ENCODE data around the gene CYB5R3.

DNA sequence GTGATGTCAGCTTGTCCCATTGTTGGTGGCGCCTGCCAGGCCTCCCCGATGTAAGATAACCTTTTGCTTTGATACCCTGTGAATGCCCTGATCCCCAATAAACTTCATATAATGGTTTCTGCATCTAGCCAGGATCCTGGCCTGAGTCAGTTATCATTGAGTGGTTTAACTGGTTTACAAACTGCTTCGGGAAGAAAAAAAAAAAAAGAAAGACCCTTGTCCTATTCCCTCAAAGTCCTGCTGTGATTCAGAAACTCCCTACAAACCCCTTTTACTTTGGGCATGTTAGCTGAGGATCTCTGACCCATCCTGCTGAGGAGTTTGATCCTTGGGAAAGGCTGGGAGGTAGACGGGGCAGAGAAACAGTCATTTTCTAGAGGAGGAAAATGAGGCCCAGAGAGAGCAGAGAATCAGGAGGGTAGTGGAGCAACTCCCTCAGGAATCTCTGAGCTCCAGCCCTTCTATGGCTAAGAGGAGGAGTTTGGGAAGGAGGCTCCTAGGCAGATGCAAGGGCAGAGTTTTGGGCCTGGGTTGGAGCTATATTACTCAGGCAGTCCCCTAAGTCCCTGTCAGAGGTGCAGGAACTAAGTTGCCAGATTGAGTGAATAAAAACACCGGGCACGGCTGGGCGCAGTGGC, 5.4 kb upstream of the CYB5R3 start:
- TF ChIP-seq, protein P1, sequence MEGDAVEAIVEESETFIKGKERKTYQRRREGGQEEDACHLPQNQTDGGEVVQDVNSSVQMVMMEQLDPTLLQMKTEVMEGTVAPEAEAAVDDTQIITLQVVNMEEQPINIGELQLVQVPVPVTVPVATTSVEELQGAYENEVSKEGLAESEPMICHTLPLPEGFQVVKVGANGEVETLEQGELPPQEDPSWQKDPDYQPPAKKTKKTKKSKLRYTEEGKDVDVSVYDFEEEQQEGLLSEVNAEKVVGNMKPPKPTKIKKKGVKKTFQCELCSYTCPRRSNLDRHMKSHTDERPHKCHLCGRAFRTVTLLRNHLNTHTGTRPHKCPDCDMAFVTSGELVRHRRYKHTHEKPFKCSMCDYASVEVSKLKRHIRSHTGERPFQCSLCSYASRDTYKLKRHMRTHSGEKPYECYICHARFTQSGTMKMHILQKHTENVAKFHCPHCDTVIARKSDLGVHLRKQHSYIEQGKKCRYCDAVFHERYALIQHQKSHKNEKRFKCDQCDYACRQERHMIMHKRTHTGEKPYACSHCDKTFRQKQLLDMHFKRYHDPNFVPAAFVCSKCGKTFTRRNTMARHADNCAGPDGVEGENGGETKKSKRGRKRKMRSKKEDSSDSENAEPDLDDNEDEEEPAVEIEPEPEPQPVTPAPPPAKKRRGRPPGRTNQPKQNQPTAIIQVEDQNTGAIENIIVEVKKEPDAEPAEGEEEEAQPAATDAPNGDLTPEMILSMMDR (IDR thresholded peaks at IDR 0.05) = no peak
- TF ChIP-seq POLR2A (IDR thresholded peaks at IDR 0.05) = no peak
